Peyer's patch (tissue), 4 donors: ENCODE data around the gene CPED1. TPM values are rescaled to one million over a fixed set of nuclear protein-coding genes. Genes with fewer than 3 reads are reported as not detected.
A peak's percentile ranks its signal among the peaks of the same experiment; 100 is the strongest.

ENCODE experiments used
- DNase-seq, 3 donors: peaks; one replicate each; pipeline ENCODE4 v3.0.0-alpha.2; 2017 to 2019
- H3K27ac ChIP-seq, 4 donors: fragments of 200-600 bp; sonication (generic); one replicate each; pipeline ENCODE4 v1.5.1; 2016 to 2019
- H3K27me3 ChIP-seq, 2 donors: fragments of 200-600 bp; sonication (generic); one replicate each; pipeline ENCODE4 v1.5.1; 2019
- H3K36me3 ChIP-seq, 3 donors: fragments of 200-600 bp; sonication (generic); one replicate each; pipeline ENCODE4 v1.5.1; 2016 to 2019
- H3K4me1 ChIP-seq, 4 donors: fragments of 200-600 bp; sonication (generic); one replicate each; pipeline ENCODE4 v1.5.1; 2016 to 2019
- H3K4me3 ChIP-seq, 4 donors: fragments of 200-600 bp; sonication (generic); 1 replicate in 3 of 4; 2 replicates in 1 of 4; pipeline ENCODE4 v1.5.1; 2016 to 2019; ENCODE audit warnings: mild to moderate bottlenecking in 1 of 4
- H3K9me3 ChIP-seq, 4 donors: fragments of 200-600 bp; sonication (generic); one replicate each; pipeline ENCODE4 v1.5.1; 2016 to 2019; ENCODE audit warnings: mild to moderate bottlenecking in 1 of 4
- CTCF ChIP-seq, 6 experiments: fragments of 450-650 bp in 4 of 6; fragments of 200-600 bp in 2 of 6; sonication (generic) in 1 of 6; IDR thresholded peaks; one replicate each; pipeline ENCODE4 v1.5.1; 2017 to 2019; ENCODE audit warnings: antibody characterized with exemption in 6 of 6, mild to moderate bottlenecking in 3 of 6, moderate library complexity in 1 of 6
- POLR2A ChIP-seq, 2 donors: fragments of 450-650 bp; IDR thresholded peaks; one replicate each; pipeline ENCODE4 v1.5.1; 2017; ENCODE audit warnings: antibody characterized with exemption in 2 of 2, mild to moderate bottlenecking in 2 of 2, moderate library complexity in 2 of 2
- total RNA-seq, 4 donors: library from RNA; depleted of rRNA; stranded (reverse); fragments of >200 nt; gene quantifications; one replicate each; pipeline ENCODE4 v1.1.0, GENCODE V29; 2016

The CPED1 gene
- total RNA-seq, 4 donors from 2014 or later: 4.4 to 50.3 (median 8.5) TPM

GRCh38 chr7:121083790-121084251, 95.3 kb downstream of the CPED1 start:
- Histone ChIP-seq H3K27me3 (no peaks in the 10 kb centered on the region), H3K4me3 (no peak overlapping the region), H3K9me3 (no peaks in the 10 kb centered on the region), H3K36me3 (no peaks in the 10 kb centered on the region), H3K4me1 (no peaks in the 10 kb centered on the region), H3K27ac (no peak overlapping the region)
- no peak for TF ChIP-seq CTCF (IDR thresholded peaks at IDR 0.05)
- TF ChIP-seq POLR2A (IDR thresholded peaks at IDR 0.05): no peak
- no peak for DNase-seq

- Histone ChIP-seq H3K36me3 (no peaks in the 10 kb centered on the region), H3K9me3 (no peaks in the 10 kb centered on the region), H3K27me3 (no peaks in the 10 kb centered on the region), H3K4me1 (no peaks in the 10 kb centered on the region), H3K27ac (no peak overlapping the region), H3K4me3 (no peak overlapping the region)
- TF ChIP-seq CTCF (IDR thresholded peaks at IDR 0.05) (no peak), POLR2A (IDR thresholded peaks at IDR 0.05) (no peak)
- no peak for DNase-seq
Observed at GRCh38 chr7:121084256-121084655, 95.7 kb downstream of the CPED1 start.

GRCh38 chr7:121084748-121085336, 96.3 kb downstream of the CPED1 start:
- H3K36me3 ChIP-seq: no peaks in the 10 kb centered on the region
- H3K9me3 ChIP-seq: no peaks in the 10 kb centered on the region
- TF ChIP-seq POLR2A (IDR thresholded peaks at IDR 0.05) (no peak), CTCF (IDR thresholded peaks at IDR 0.05) (no peak)
- H3K27me3 ChIP-seq: no peaks in the 10 kb centered on the region
- H3K4me1 ChIP-seq: no peaks in the 10 kb centered on the region
- H3K27ac ChIP-seq: peak overlapping the region in 1 of 4 donors; percentile 61
- H3K4me3 ChIP-seq: no peak overlapping the region
- no peak for DNase-seq

GRCh38 chr7:121085922-121086321, 97.4 kb downstream of the CPED1 start:
- Histone ChIP-seq H3K27ac (peak overlapping the region in 1 of 4 donors; percentile 61), H3K9me3 (no peaks in the 10 kb centered on the region), H3K4me3 (no peak overlapping the region), H3K27me3 (no peaks in the 10 kb centered on the region), H3K4me1 (no peaks in the 10 kb centered on the region), H3K36me3 (no peaks in the 10 kb centered on the region)
- TF ChIP-seq CTCF (IDR thresholded peaks at IDR 0.05) (no peak), POLR2A (IDR thresholded peaks at IDR 0.05) (no peak)
- DNase-seq: no peak

- no peaks in the 10 kb centered on the region for H3K27me3 ChIP-seq
- no peaks in the 10 kb centered on the region for H3K9me3 ChIP-seq
- H3K27ac ChIP-seq: no peak overlapping the region
- TF ChIP-seq POLR2A (IDR thresholded peaks at IDR 0.05): no peak
- no peak for TF ChIP-seq CTCF (IDR thresholded peaks at IDR 0.05)
- no peak overlapping the region for H3K4me3 ChIP-seq
- H3K4me1 ChIP-seq: no peaks in the 10 kb centered on the region
- no peak for DNase-seq
- no peaks in the 10 kb centered on the region for H3K36me3 ChIP-seq
Observed at GRCh38 chr7:121088870-121089269, 100.4 kb downstream of the CPED1 start.

GRCh38 chr7:121094829-121095228, 106.3 kb downstream of the CPED1 start:
- DNase-seq: no peak
- H3K4me1 ChIP-seq: no peaks in the 10 kb centered on the region
- TF ChIP-seq CTCF (IDR thresholded peaks at IDR 0.05) (no peak), POLR2A (IDR thresholded peaks at IDR 0.05) (no peak)
- no peaks in the 10 kb centered on the region for H3K36me3 ChIP-seq
- H3K9me3 ChIP-seq: no peaks in the 10 kb centered on the region
- H3K27me3 ChIP-seq: no peaks in the 10 kb centered on the region
- H3K27ac ChIP-seq: no peak overlapping the region
- no peak overlapping the region for H3K4me3 ChIP-seq
